Vagina (tissue), 2 donors: ENCODE results near the gene RPL13A. TPM values are rescaled to one million over a fixed set of nuclear protein-coding genes. Genes with fewer than 3 reads are reported as not detected.

Experiments
- DNase-seq, 2 donors: peaks; one replicate each; pipeline ENCODE4 v3.0.0-alpha.2; 2017; ENCODE audit errors: extremely low spot score in 2 of 2
- H3K27ac ChIP-seq: fragments of 200-600 bp; sonication (generic); one replicate; pipeline ENCODE4 v1.5.1; 2019
- H3K27me3 ChIP-seq: fragments of 200-600 bp; sonication (generic); one replicate; pipeline ENCODE4 v1.5.1; 2019
- H3K36me3 ChIP-seq, 2 donors: fragments of 200-600 bp; sonication (generic); one replicate each; pipeline ENCODE4 v1.5.1; 2017 to 2019
- H3K4me1 ChIP-seq: fragments of 200-600 bp; sonication (generic); one replicate; pipeline ENCODE4 v1.5.1; 2019
- H3K4me3 ChIP-seq, 2 donors: fragments of 200-600 bp; sonication (generic); 1 replicate in 1 of 2; 2 replicates in 1 of 2; pipeline ENCODE4 v1.5.1; 2016 to 2019
- H3K9me3 ChIP-seq: fragments of 200-600 bp; sonication (generic); one replicate; pipeline ENCODE4 v1.5.1; 2019
- CTCF ChIP-seq, 3 experiments: fragments of 450-650 bp in 2 of 3; fragments of 200-600 bp in 1 of 3; sonication (generic) in 1 of 3; IDR thresholded peaks; one replicate each; pipeline ENCODE4 v1.5.1; 2017 to 2019; ENCODE audit warnings: antibody characterized with exemption in 3 of 3, mild to moderate bottlenecking in 2 of 3, moderate library complexity in 2 of 3
- POLR2A ChIP-seq, 2 donors: fragments of 450-650 bp; IDR thresholded peaks; one replicate each; pipeline ENCODE4 v1.6.1; 2017; ENCODE audit warnings: antibody characterized with exemption in 2 of 2, mild to moderate bottlenecking in 2 of 2, moderate library complexity in 2 of 2
- POLR2AphosphoS5 ChIP-seq, 2 donors: sonication (generic); formaldehyde crosslinking; IDR thresholded peaks; one replicate each; pipeline ENCODE4 v1.9.0; 2017; ENCODE audit warnings: antibody characterized with exemption in 2 of 2, mild to moderate bottlenecking in 2 of 2, low read depth in 1 of 2; ENCODE audit not compliant: insufficient read depth in 1 of 2
- intact Hi-C: fragments of 100-400 bp; cut with DNase I; formaldehyde crosslinking; loops from one replicate; pipeline ENCODE4 v1.15.1; 2023
- total RNA-seq: library from RNA; depleted of rRNA; stranded (reverse); fragments of >200 nt; gene quantifications from one replicate; pipeline ENCODE4 v1.2.3, GENCODE V29; 2016

RPL13A gene
- total RNA-seq, 1 donor from 2014 or later = 3,900 TPM

DNA sequence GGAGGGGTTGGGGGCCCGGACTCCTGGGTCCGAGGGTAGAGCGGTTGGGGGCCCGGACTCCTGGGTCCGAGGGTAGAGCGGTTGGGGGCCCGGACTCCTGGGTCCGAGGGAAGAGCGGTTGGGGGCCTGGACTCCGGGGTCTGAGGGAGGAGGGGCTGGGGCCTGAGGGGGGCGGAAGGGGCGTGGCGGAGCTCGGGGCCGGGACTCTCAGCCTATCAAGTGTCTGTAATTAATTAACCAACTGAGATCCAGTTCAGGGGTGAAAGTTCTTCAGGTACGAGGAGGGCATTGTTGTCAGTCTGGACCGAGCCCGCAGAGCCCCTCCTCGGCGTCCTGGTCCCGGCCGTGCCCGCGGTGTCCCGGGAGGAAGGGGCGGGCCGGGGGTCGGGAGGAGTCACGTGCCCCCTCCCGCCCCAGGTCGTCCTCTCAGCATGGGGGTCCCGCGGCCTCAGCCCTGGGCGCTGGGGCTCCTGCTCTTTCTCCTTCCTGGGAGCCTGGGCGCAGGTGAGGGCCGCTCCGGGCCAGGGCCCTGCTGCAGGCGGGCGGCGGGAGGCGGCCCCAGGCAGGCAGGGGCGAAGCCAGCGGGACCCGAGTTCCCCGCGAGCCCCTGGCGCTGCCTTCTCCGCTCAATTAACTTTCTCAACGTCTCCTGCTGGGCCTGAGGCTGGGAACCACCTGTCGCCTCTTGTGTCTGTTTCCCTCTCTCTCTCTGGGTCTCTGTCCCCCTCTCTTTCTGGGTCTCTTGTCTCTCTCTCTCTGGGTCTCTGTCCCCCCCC, 25.8 kb downstream of the RPL13A start:
- intact Hi-C loops = no loop called here
- no peak for DNase-seq

GRCh38 chr19:49513746-49514118, 26.3 kb downstream of the RPL13A start:
- peaks cover 35% of the 10 kb centered on the region for H3K4me1 ChIP-seq
- DNase-seq = no peak
- peaks cover 5% of the 10 kb centered on the region in 2 donors for H3K36me3 ChIP-seq
- H3K27ac ChIP-seq = peak overlapping the region; percentile 95
- H3K9me3 ChIP-seq = no peaks in the 10 kb centered on the region
- intact Hi-C loops = no loop called here
- TF ChIP-seq CTCF (IDR thresholded peaks at IDR 0.05) = no peak
- no peaks in the 10 kb centered on the region for H3K27me3 ChIP-seq
- peak overlapping the region; percentile 73 to 74 for H3K4me3 ChIP-seq

More for the DNA sequence above, 25.8 kb downstream of the RPL13A start:
- peaks cover 35% of the 10 kb centered on the region for H3K4me1 ChIP-seq
- no peaks in the 10 kb centered on the region for H3K27me3 ChIP-seq
- H3K9me3 ChIP-seq = no peaks in the 10 kb centered on the region
- peak overlapping the region; percentile 95 for H3K27ac ChIP-seq
- peak overlapping the region; percentile 73 to 74 for H3K4me3 ChIP-seq
- H3K36me3 ChIP-seq = peaks cover 5% of the 10 kb centered on the region in 2 donors
- TF ChIP-seq POLR2A (IDR thresholded peaks at IDR 0.05) = no peak
- TF ChIP-seq CTCF (IDR thresholded peaks at IDR 0.05) = no peak
- no peak for TF ChIP-seq POLR2AphosphoS5 (IDR thresholded peaks at IDR 0.05; ENCODE audit: insufficient read depth in 1 of 2, low read depth in 1 of 2)

DNA sequence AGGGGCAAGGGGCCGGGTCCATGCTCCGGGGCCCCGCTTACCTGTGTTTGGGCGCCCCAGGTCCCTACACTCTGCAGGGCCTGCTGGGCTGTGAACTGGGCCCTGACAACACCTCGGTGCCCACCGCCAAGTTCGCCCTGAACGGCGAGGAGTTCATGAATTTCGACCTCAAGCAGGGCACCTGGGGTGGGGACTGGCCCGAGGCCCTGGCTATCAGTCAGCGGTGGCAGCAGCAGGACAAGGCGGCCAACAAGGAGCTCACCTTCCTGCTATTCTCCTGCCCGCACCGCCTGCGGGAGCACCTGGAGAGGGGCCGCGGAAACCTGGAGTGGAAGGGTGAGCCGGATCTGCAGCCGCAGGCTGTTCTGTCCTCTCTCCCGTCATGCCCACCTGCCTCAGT, 26.7 kb downstream of the RPL13A start:
- H3K36me3 ChIP-seq = peaks cover 5% of the 10 kb centered on the region in 2 donors
- peaks cover 35% of the 10 kb centered on the region for H3K4me1 ChIP-seq
- DNase-seq = no peak
- TF ChIP-seq CTCF (IDR thresholded peaks at IDR 0.05) (no peak), POLR2A (IDR thresholded peaks at IDR 0.05) (no peak), POLR2AphosphoS5 (IDR thresholded peaks at IDR 0.05; ENCODE audit: insufficient read depth in 1 of 2, low read depth in 1 of 2) (no peak)
- peak overlapping the region; percentile 73 to 74 for H3K4me3 ChIP-seq
- no peaks in the 10 kb centered on the region for H3K9me3 ChIP-seq
- intact Hi-C loops = no loop called here
- peak overlapping the region; percentile 95 for H3K27ac ChIP-seq
- H3K27me3 ChIP-seq = no peaks in the 10 kb centered on the region

DNA sequence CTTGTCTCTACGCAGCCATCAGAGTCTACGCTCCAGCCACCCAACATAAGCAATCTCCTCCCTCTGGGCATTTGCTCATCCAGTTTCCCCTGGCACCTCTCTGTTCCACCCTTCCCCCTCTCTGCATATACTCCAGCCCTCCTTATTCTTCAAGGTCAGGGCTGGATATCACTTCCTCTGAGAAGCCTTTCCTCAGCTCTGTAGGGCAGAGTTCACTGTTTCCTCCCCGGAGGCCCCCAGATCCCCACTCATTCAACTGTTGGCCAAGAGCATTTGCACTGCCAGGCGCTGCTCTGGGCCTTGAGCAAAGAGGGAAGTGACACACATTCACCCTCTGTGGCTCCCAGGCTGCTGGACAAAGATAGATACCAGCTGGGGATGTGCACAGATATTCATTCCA, 28.4 kb downstream of the RPL13A start:
- H3K27me3 ChIP-seq = no peaks in the 10 kb centered on the region
- peaks cover 35% of the 10 kb centered on the region for H3K4me1 ChIP-seq
- H3K36me3 ChIP-seq = peaks cover 5% of the 10 kb centered on the region in 2 donors
- H3K9me3 ChIP-seq = no peaks in the 10 kb centered on the region
- intact Hi-C loops = no loop called here
- no peak overlapping the region for H3K4me3 ChIP-seq
- TF ChIP-seq CTCF (IDR thresholded peaks at IDR 0.05) (no peak), POLR2AphosphoS5 (IDR thresholded peaks at IDR 0.05; ENCODE audit: insufficient read depth in 1 of 2, low read depth in 1 of 2) (no peak), POLR2A (IDR thresholded peaks at IDR 0.05) (no peak)
- no peak for DNase-seq
- H3K27ac ChIP-seq = no peak overlapping the region

- no peak for DNase-seq
- Histone ChIP-seq H3K27ac (no peak overlapping the region), H3K4me1 (peaks cover 18% of the 10 kb centered on the region)
Measured at GRCh38 chr19:49518033-49518432, 30.6 kb downstream of the RPL13A start.

More at GRCh38 chr19:49518033-49518432, 30.6 kb downstream of the RPL13A start:
- TF ChIP-seq CTCF (IDR thresholded peaks at IDR 0.05) (no peak), POLR2A (IDR thresholded peaks at IDR 0.05) (no peak), POLR2AphosphoS5 (IDR thresholded peaks at IDR 0.05; ENCODE audit: insufficient read depth in 1 of 2, low read depth in 1 of 2) (no peak)
- intact Hi-C loops = no loop called here
- Histone ChIP-seq H3K4me3 (no peak overlapping the region), H3K36me3 (peaks cover 5% of the 10 kb centered on the region in 2 donors), H3K27me3 (no peaks in the 10 kb centered on the region), H3K9me3 (no peaks in the 10 kb centered on the region)
